Measurements from ENCODE around the gene SUPT20H.

The SUPT20H gene

GRCh38 chr13:36981156-36981743 lies 78.2 kb downstream of the SUPT20H start:
- no peak overlapping the region for H3K27ac ChIP-seq

GRCh38 chr13:36979361-36980050 lies 80.0 kb downstream of the SUPT20H start:
- H3K27ac ChIP-seq: no peak overlapping the region
- TF ChIP-seq CTCF (conservative IDR thresholded peaks at IDR 0.05): no peak
- TF ChIP-seq ZFX (IDR thresholded peaks at IDR 0.05): no peak

More at GRCh38 chr13:36981156-36981743, 78.2 kb downstream of the SUPT20H start:
- TF ChIP-seq ZFX (IDR thresholded peaks at IDR 0.05): no peak
- peak; percentile 69 for TF ChIP-seq CTCF (conservative IDR thresholded peaks at IDR 0.05)

DNA sequence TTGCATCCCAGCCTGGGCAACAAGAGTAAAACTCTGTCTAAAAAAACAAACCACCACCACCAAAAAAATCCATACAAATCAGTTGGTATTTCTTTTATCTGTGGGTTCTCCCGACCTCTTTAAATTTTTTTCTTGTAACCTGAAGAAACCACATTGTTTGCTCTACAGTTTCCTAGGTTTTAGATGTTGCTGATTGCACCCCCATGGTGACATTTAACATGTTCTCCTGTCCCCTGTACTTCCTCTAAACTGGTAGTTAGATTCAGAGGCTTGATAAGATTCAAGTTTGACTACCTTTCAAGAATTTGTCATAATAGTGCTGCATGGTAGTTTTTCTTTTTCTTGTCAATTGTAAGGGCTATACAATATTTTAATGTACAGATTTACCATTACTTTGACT lies 84.3 kb downstream of the SUPT20H start:
- no peak overlapping the region for H3K27ac ChIP-seq
- TF ChIP-seq CTCF (conservative IDR thresholded peaks at IDR 0.05): no peak

- TF ChIP-seq CTCF (conservative IDR thresholded peaks at IDR 0.05) (no peak), ZFX (IDR thresholded peaks at IDR 0.05) (no peak)
- H3K27ac ChIP-seq: no peak overlapping the region
Observed at GRCh38 chr13:36973621-36974295, 85.7 kb downstream of the SUPT20H start.

GRCh38 chr13:36973009-36973408 lies 86.5 kb downstream of the SUPT20H start:
- TF ChIP-seq CTCF (conservative IDR thresholded peaks at IDR 0.05) (no peak), ZFX (IDR thresholded peaks at IDR 0.05) (no peak)
- no peak overlapping the region for H3K27ac ChIP-seq

DNA sequence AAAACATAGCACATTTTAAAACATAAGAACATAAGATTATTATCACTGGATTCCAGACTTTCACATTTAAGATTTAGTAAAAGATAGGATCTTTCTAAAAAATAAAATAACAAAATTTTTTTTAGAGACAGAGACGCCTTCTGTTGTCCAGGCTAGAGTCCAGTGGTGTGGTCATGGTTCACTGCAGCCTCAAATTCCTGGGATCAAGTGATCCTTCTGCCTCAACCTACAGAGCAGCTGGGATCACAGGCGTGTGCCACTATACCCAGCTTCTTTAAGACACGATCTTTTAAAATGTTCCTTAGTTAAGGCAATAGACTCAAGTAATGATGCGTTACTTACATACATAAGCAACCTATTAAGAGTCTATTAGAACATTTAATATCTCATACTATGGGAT lies 93.1 kb downstream of the SUPT20H start:
- H3K27ac ChIP-seq: no peak overlapping the region
- TF ChIP-seq CTCF (conservative IDR thresholded peaks at IDR 0.05): no peak
- no peak for TF ChIP-seq ZFX (IDR thresholded peaks at IDR 0.05)

DNA sequence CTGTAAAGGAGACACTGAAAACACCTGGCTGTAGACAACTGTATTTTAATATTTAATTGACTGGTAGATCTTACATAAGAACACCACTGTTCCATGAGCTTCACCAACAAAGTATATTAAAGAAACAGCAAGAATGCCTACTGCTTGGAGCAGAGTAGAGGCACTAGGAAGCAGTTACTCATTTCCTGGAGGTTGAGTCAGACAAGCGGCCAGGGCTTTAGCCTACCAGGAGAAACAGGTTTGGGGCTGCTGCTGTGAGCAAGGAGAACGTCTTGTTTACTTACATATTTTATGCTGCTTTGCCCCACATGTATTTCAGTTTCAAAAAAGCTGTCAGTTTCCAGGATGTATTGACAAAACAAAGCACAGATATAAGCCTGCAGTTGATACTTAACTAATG lies 93.7 kb downstream of the SUPT20H start:
- no peak for TF ChIP-seq CTCF (conservative IDR thresholded peaks at IDR 0.05)
- TF ChIP-seq ZFX (IDR thresholded peaks at IDR 0.05): no peak
- H3K27ac ChIP-seq: no peak overlapping the region
